Epithelial cell of esophagus (primary cell): Measurements from ENCODE around the gene CD300H.

Source experiments
- DNase-seq: peaks from one replicate; pipeline ENCODE4 v3.0.0; 2010; ENCODE audit warnings: low read depth
- H3K4me3 ChIP-seq: 2 replicates; pipeline ENCODE4 v1.5.1; 2011; ENCODE audit warnings: mild to moderate bottlenecking, low read length, control low read depth
- CTCF ChIP-seq: IDR thresholded peaks from 2 replicates; pipeline ENCODE4 v1.5.1; 2011; ENCODE audit warnings: low read depth, mild to moderate bottlenecking, low read length, control low read depth, inconsistent platforms; ENCODE audit not compliant: insufficient read depth; ENCODE audit errors: missing control alignments

CD300H gene

GRCh38 chr17:74527081-74527480, 40.2 kb downstream of the CD300H start:
- no peak overlapping the region for H3K4me3 ChIP-seq
- TF ChIP-seq CTCF, result no peak
- DNase-seq, result no peak

DNA sequence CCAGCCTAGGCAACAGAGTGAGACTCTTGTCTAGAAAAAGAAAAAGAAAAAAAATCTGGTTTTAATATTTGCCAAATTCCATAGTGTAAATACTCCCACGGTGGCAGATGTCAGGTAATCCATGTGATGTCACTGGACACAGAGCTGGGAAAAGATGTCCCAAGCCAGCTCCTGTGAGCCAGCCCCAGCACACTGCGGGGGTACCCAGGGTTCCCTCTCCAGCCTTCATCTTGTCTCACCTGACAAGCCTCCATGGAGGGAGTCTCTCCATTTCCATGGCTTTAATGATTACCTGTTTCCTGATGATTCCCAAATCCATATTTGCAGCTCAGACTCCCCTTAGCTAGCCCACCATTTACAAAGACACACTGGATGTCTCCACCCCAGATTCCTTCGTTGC, 40.6 kb downstream of the CD300H start:
- no peak for TF ChIP-seq CTCF
- no peak for DNase-seq
- H3K4me3 ChIP-seq, result no peak overlapping the region

- H3K4me3 ChIP-seq, result no peak overlapping the region
- TF ChIP-seq CTCF, result no peak
- DNase-seq, result no peak
These were observed 41.5 kb downstream of the CD300H start for GRCh38 chr17:74525781-74526288.

DNA sequence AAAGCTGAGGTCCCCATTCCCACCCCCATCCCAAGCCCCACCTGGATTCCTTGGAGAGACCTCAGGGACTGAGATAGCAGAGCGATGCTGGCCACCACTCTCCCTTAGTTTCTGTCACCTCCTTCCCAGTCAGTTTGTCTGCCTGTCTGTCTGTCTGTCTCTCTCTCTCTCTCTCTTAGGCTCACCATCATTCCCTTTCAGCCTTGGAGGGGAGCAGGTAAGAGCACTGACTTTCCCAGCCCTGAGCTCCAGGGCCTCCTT, 41.9 kb downstream of the CD300H start:
- no peak for TF ChIP-seq CTCF
- DNase-seq, result no peak
- H3K4me3 ChIP-seq, result no peak overlapping the region

DNA sequence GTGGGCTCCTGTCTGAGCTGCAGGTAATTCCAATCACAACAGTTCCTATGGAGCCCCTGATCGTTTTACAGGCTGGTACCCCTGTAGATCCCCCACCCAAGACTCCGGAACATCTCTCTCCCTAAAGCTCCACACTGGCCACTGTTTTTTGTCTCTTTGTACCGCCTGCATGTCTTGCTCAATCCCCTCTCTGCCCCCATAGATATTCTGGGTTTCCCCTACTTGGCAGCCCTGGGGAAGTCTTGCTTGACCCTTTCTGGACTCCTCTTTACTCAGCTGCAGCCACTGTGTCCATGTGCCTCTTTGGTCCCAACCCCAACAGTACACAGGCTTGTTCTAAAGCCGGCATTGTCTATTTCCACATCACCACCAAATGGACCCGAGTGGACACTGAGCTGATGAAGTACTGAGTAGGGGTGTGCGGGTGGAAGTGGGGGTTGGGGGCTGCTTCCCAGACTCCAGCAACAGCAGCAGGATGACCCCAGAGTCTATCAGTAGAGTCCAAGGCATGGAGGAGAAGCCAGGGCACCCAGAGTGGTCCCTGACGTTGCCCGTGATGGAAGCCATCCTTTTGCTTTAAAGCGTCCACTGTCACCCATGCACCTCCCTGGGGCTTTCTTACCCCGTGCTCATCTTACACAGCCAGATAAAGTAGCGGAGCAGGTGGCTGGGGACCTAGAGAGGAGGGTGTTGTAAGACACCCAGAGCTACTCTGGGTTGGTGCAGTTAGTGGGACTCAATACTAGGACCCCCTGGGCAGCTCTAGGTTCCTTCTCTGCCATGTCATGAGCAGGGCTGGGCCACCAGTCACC, 42.5 kb downstream of the CD300H start:
- DNase-seq, result no peak
- no peak for TF ChIP-seq CTCF
- no peak overlapping the region for H3K4me3 ChIP-seq

- no peak for TF ChIP-seq CTCF
- no peak for DNase-seq
- H3K4me3 ChIP-seq, result no peak overlapping the region
These were observed 44.0 kb downstream of the CD300H start for GRCh38 chr17:74523308-74523707.

- no peak overlapping the region for H3K4me3 ChIP-seq
- no peak for DNase-seq
- no peak for TF ChIP-seq CTCF
These were observed 44.8 kb downstream of the CD300H start for GRCh38 chr17:74522381-74523105.
